Stimulated activated CD8-positive, alpha-beta memory T cell treated with anti-CD3 and anti-CD28 coated beads, Interleukin-15, amount 100 ng/mL, for 48 hours (primary cell): Measurements from ENCODE around the gene DENND5A.
"Not testable (repeated sequence)": the region's sequence is repeated elsewhere in the genome, so short reads cannot be mapped to it uniquely, and the experiment has no call there.

ENCODE experiments used
- DNase-seq, 2 donors: peaks; one replicate each; pipeline ENCODE4 v3.0.0-alpha.2; 2020; ENCODE audit warnings: low read depth in 2 of 2

DENND5A gene

DNA sequence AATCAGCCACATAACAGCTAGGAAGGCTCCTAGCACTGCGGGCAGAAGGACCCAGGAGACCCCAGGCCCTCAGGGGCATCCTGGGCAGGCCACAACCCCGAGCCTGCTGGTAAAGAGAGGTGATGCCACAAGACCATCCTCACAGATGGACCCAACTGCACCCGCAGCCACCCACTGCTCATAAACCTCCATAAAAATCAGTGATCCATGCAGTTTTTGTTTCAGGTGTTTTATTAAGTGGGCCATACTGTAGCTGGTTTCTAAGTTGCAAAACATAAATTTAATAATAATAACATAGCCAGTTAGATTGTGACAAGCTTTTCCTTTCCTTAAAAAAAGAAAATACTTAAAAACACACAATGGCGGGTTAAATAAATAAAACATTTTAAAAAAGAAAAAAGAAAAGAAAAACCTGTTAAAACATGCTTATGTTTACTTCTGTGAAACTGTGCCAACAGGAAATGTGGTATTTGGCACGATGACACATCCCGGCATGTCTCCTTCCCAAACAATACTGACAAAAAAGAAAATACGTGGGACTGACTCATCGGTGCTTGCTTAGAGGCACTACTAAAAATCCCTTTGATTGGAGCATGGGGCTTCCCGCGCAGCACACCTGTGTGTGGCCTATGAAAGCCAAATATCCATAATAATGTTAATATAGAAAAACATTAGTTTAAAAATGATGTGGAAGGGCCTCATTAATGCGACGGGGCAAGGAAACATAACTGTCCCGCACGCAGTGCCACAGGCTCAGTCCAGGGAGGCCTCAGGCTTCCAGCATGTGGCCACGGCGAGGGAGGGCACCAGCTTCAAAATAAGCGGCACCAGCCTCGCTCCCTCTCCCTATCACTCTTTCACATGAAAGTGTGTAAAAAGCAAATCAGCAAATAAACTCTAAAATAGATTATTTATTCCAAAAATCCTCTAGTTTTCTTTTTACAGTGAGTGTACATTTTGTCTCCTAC is 126.3 kb downstream of the DENND5A start:
- DNase-seq, result peak in 1 of 2 donors; percentile 8

DNA sequence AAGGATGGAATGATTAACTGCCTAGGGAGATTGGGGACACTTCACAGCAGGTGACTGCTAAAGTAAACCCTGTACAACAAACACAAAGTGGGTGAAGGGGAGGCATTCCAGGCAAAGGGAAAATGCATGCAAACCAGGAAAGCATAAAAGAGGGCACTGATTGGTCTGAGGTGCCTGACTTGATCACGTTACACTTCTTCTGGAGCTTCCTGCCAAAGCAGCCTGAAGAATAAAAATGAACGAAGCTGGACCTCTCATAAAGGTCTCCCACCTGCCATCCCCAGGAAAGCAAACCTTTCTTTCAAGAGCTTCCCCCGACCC is 127.1 kb downstream of the DENND5A start:
- DNase-seq, result no peak

DNA sequence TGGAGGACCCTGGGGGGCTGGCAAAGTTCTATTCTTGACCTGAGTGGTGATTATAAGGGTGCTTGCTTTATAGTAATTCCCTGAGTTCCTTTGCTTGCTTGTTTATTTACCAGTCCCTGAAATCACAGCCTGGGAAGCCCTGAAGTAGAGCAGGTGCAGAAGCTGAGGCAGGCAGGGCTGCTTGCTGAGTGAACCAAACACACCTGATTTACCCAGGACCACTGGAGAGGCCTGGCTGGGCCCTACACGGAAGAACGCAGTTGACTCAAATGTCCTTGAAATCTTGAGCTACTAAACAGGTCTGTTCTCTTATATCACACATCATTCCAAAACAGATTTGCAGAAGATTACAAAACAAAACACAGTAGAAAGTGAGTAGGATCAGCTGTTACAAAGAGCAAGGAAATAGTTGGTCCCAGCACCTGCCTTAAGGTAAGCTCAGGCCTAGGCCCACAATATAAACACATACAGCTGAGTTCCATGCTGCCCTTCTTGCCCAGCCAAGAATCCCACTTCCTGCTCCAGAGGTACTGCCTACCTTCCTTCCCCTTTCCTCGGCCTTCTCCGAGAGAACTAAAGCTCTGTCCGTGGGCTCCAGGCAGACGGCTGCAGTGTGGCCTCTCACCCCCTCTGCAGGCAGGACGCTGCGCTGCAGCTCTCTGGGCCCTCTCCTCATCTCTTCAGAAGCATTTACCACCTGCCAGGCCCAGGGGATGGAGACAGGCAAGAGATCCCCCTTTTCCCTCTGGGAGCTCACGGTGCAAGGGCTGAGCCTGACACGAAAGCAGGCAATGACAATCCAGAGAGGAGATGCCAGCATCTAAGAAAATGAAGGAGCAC is 127.6 kb downstream of the DENND5A start:
- peak; percentile 44 to 48 for DNase-seq

DNA sequence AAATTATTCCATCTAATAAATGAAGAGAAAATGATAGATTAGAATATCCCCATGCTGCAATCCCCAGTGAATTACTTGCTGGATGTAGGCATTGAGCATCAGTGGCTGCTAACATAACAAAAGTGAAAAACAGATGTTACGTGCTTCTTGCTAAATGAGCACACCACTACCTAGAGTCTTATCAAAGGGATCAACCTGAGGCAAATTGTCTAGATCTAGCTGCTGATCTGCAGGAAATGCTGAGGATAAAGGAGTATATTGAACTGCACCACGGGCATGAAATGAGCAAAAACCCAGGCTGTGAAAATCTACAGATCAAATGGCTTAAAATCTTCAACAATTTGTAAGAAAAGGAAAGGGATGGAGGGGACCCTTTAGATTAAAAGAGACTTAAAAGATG is 128.4 kb downstream of the DENND5A start:
- no peak for DNase-seq

DNA sequence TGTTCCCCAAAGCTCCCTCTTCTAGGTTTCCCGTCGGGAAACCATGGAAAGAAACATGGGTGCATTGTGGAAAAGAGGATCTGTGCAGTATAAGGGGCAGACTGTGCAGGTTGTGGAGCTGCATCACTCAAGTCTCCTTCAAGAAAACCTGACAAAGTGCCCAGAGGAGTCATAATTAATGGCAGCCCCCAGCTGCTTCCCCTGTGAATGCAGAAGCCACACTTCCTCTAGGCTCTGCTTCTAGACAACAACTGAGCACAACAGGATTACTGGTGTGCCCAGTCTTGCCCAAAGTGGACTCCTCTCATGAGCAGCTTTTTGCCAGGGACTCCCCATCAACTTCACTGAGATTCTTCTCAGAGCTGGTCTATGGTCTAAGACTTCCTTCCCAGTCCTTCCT is 131.2 kb downstream of the DENND5A start:
- no peak for DNase-seq

DNA sequence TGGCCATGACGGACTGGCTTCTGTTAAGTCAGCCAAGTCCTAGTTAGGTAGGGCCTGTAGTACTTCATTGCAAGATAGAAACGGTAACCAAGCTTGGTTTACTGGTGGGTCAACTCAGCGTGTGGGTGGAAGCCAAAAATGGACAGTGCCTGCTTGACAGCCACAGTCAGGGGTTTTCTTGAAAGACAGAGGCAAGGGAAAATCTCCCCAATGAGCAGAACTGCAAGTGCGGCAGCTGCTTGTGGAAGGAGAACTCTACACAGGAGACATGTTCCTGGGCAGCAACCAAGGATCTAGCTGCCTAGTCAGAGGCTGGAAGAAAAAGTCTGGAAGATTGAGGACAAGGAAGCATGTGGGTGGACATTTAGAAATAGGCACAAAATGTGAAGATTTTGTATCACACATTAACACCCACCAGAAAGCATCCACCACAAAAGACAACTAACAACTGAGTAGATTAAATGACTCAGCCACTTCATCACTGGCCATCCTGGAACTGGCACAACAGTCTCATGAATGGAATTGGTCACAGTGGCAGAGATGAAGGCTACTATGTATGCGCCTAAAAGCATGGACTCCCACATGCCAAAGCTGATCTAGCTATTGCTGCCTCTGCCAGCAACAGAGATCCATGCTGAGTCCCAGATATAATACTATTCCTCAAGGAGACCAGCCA is 132.8 kb downstream of the DENND5A start:
- DNase-seq, result no peak

DNA sequence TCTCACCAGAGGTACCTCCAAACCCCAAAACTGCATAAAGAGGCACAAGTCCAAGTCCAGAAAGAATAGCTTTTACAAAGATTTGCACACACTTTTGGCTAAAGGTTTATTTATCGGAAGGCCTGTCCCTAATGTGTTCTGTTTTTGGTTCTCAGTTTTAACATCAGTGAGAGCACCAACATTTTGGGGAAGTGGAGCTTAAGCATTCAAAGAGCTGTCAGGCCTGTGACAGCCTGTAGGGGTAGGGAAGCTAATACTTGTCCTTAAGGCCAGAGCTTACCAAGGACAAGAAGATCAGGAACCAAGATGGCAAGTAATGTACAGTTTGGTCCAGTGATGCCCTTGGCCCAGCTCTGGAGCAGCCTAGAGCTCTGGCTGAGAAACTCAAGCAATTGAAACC is 134.9 kb downstream of the DENND5A start:
- no peak for DNase-seq

DNA sequence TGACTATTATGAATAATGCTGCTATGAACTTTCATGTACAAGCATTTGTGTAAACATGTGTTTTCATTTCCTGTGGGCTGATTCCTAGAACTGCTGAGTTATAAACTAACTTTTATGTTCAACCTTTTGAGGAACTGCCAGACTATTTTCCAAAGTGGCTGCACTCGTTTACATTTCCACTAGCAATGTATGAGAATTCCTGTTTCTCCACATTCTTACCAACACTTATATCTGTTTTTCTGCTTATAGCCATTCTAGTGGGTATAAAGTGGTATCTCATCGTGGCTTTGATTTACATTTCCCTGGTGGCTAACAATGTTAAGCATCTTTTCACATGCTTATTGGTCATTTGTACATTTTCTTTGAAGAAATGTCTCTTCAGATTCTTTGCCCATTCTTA is 138.5 kb downstream of the DENND5A start:
- no peak for DNase-seq

DNA sequence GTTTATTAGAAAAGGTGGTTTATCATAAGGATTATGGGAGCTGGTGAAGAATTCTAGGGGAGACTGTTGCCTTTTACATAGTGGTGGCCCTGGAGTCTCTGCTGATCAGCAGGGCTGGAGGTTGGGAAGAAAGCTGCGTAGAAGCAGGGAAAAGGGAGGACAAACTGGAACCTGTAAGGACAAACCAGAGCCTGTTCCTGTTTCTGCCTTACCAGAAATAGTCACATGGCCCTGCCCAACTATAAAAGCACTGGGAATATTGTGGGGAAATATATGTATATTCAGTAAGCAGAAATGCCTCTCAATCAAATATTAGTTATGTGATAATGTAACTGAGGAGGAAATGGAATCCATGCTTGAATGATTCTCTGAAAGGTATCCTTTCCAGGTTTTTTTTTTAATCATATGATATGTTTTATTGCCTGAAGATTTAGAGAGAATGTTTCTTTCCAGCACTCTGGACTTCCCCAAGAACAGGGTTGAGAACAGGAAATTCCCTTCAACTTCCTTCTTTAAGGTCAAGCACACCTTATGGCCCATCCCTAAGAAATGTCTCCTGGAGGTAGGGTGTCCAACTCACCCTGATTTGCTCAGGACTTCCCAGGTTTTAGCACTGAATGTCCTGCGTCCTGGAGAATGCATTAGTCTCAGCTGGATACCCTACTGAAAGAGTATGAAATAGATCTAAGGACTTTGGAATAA is 139.8 kb downstream of the DENND5A start:
- DNase-seq, result no peak

DNA sequence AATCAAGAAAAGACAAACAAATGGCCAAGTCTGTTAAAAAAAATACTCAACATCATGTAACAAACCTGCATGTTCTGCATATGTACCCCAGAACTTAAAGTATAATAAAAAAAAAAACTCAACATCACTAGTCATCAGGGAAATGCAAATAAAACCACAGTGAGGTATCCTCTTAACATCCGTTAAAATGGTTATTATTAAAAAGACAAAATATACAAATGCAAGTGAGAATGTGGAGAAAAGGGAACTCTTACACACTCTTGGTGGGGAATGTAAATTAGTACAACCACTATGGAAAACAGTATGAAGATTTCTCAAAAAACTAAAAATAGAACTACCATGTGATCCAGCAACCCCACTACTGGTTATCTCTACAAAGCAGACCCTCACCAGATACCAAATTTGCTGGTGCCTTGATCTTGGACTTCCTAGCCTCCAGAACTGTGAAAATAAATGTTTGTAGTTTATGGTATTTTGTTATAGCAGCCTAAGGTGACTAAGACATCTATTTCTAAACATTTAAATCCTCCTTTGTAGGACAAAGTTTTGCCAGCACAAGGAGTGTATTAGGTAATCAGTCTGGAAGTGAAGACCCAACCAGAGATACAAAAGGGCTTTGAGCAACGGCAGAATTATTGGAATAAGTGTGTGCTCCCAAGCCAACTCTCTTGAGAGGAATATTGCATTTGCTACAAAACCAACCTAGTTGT is 141.4 kb downstream of the DENND5A start:
- no peak for DNase-seq

DNA sequence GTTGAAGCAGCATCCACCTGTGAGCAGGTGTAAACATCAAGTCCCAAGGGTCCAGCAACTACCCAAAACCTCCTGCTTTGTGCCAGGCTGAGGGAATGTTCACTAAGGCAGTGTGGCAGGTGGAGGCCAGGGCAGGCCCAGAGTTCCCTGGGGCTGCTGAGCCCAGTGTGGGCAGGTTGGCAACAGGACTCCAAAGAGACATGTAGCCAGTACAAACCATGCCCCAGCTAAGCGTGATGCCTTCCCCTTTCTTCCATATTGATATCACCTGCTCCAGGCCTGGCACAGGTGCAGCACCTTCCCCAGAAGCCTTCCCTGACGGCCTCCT is 143.7 kb downstream of the DENND5A start:
- no peak for DNase-seq

DNA sequence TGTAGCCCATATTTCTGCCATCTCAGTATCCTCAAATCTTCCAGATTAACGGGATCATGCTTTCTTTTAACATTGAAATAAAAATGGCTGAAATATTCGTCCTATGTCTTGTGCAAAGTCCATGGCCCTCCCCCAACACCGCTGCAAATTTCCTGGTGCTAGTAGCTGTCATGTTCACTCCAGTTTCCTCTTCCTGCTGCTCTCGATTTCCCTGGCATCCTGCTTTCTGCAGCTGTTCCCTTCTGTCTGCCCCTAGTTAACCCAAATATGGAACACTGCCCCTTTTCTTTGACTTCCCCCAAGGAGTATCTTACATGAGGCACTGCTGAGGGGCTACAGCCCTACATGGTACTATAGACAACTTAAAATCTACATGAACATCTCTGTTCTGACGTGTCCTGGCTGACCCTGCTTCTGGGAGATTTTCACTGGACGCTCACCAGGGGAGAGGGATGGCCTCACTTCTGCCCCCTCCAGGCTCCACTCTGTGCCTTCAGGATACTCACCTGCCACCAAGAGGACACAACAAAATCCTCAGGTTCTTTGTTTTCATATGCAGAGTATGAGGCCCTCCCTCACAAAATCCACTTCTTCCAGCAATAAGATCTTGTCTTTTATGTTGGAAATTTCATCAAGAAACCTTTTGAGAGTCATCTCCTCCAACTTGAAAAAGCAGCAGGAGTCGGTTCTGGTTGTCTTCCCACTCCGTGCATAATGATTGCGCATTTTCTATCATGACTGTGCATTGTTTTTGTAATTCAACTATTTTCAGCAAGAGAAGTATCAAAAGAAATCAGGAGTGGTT is 144.3 kb downstream of the DENND5A start:
- no peak for DNase-seq

DNA sequence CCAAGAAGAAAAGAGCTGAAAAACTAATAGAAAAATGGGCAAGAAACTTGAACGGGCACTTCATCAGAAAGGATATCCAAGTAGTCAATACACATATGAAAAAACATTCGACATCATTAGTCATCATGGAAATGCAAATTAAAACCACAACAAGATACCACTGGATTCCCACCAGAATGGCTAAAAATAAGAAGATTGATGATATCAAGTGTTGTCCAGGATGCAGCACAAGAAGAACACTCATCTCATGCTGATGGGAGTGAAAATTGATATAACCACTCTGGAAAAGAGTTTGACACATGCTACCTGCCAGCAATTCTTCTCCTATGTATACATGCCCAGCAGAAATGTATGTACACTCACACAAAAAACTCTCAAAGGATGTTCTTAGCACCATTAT is 146.9 kb downstream of the DENND5A start:
- no peak for DNase-seq

DNA sequence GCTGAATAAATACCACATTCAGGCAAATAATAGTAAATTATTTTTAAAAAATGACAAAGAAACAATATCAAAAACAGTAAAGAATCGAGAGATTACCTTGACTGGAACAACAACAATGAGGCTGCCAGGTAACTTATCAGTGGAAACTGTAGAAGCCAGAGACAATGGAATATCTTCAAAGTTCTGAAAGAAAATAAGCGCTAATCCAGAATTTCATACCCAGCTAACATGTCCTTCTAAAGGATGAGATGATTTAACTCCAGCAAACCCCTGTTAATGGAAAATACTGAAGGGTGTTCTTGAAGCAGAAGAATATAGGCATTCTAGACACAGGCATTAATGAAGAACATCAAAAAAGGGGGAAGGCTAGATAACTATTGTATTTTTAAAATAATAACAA is 153.1 kb downstream of the DENND5A start:
- no peak for DNase-seq

DNA sequence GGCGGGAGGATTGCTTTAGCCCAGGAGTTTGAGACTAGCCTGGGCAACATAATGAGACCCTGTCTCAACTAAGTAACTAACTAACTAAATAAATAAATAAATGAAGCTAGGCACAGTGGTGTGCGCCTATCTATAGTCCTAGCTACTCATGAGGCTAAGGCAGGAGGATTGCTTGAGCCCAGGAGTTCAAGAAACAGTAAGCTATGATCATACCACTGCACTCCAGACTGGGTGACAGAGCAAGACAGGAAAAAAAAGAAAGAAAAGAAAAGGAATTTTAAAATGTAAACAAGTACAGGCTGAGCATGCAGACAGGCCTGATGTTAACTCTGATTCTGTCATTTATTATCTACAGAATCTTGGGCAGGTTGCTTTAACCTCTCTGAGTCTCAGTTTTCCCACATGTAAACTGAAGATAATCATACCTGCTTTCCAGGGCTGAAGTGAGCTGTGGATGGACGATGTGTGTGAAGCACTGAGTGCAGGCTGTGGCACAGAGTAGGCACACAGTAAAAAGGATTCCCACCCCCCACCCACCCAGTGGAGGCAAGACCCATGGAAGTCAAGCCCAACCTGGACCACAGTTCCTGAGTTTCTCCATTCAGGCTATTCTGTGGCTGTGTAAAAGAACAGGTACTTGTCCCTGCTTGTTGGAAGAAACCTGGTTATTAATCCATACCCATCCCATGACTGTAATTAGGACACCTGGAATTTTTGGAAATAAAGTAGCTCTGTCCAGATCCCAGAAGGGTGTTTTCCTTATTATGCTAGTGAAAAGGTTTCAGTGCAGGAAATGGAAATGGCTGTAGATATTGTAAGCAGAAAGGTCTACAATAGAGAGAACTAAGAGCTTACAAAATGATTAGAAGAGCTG is 155.1 kb downstream of the DENND5A start:
- no peak for DNase-seq

DNA sequence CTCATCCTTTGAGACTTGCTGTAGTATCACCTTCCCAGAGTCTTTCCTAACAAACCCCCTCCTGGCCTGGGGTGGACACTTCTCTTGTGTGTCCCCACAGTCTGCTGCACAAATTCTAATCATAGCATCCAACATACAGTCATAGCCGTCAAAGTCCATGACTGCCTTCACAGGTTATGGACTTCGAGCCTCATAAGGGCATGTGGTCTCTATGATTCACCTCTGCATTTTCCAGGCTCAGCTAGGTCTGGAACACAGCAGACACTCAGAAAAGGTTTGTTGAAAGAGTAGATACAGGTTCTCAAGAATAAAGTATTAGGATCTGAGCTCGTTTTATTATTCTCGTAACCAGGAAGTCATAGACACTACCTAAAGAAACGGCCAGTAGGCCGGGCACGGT is 160.6 kb downstream of the DENND5A start:
- DNase-seq, result no peak

DNA sequence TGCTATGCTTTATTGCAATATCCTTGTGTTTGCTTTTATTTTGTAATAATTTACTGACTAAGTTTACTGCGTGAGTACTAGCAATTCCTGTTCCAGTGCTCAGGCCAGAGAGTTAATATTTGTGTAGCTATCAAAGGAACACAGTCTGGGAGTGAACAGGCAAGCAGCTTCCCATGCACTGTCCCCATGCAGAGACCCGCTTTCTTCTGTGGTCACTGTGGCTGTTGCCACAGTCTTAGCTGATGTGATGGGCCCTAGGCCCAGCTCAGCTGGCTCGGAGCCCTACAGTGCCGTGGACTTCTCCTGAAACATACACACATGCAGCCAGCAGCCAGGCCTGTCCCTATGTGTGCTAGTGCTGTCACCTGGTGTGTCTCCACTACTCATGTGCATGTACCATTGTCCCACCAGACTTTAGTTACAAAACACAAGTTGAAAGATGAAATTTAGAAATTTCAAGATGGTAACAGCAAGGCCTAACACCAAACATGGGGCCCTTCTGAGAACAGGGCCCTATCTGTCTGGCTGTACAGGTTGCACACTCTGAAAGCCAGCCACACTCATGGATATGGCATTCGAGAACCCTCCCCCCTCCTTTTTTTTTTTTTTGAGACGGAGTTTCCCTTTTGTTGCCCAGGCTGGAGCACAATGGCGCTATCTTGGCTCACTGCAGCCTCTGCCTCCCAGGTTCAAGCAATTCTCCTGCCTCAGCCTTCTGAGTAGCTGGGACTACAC is 161.4 kb downstream of the DENND5A start:
- DNase-seq, result no peak

DNA sequence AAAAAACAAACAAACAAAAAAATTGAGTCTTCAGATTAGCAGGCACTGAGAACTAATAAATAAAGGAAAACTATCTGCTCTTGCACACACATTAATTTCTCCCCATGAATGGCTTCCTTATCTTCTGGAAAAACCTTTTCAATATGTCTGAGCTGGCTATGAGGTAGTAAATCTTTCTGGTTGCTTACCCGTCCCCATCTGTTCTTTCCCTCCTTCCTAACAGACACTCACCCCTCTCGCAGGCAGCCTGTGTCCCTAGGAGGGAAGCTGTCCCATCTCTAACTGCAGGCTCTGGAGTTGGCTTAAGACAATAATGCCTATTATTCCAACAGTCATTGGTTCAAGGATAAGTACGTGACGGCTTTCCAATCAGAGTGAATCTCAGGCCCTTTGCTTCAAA is 165.5 kb downstream of the DENND5A start:
- DNase-seq, result no peak

DNA sequence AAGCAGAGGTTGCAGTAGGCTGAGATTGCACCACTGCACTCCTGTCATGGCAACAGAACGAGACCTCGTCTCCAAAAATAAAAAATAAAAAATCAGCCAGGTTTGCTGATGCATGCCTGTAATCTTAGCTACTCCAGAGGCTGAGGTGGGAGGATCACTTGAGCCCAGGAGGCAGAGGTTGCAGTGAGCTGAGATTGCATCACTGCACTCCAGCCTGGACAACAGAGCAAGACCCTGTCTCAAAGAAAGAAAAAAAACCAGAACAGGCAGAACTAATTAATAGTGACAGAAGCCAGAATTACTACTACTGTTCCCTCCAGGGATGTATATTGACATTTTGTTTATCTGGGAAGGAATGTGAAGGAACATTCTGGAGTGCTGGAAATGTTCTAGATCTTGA is 166.7 kb downstream of the DENND5A start:
- not testable (repeated sequence) for DNase-seq
